CD4-positive, alpha-beta T cell (primary cell): Measurements from ENCODE around the gene S100A14. TPM values are rescaled to one million over a fixed set of nuclear protein-coding genes. Genes with fewer than 3 reads are reported as not detected.
A peak's percentile ranks its signal among the peaks of the same experiment; 100 is the strongest.

Experiments
- ATAC-seq: fragments of 200-7000 bp; cut with Tn5 transposase; one replicate; pipeline ENCODE4 v1.10.0; 2022; ENCODE audit warnings: mild to moderate bottlenecking; ENCODE audit not compliant: poor library complexity
- CTCF ChIA-PET: fragments of 350-600 bp; sonication (Branson Sonifier 250); formaldehyde crosslinking; loops from one replicate; lab custom pipeline; 2021; ENCODE audit warnings: antibody characterized with exemption, inconsistent platforms; lab: Charles Lee
- POLR2A ChIA-PET: fragments of 350-600 bp; sonication (Branson Sonifier 250); formaldehyde crosslinking; loops from one replicate; lab custom pipeline; 2021; ENCODE audit warnings: antibody characterized with exemption, inconsistent platforms; lab: Charles Lee
- DNase-seq, 14 experiments: peaks; one replicate each; pipeline ENCODE4 v3.0.0-alpha.2; 2013 to 2020; ENCODE audit warnings: mixed read lengths in 2 of 14
- H3K27ac ChIP-seq, 2 donors: one replicate each; pipeline versions ENCODE4 v1.5.1 to v1.7.0; 2013; ENCODE audit warnings: low read length in 2 of 2, low read depth in 1 of 2, mild to moderate bottlenecking in 1 of 2
- H3K27me3 ChIP-seq, 2 experiments: 1 replicate in 1 of 2; 2 replicates in 1 of 2; pipeline versions ENCODE4 v1.6.1 to v1.7.0; 2013; ENCODE audit warnings: low read length in 2 of 2, control low read depth in 1 of 2, mild to moderate bottlenecking in 1 of 2, moderate library complexity in 1 of 2; ENCODE audit not compliant: insufficient read depth in 2 of 2, control insufficient read depth in 1 of 2
- H3K36me3 ChIP-seq: one replicate; pipeline ENCODE4 v1.6.1; 2013; ENCODE audit warnings: low read length, control low read depth; ENCODE audit not compliant: insufficient read depth
- H3K4me1 ChIP-seq: one replicate; pipeline ENCODE4 v1.6.1; 2013; ENCODE audit warnings: low read length, control low read depth; ENCODE audit not compliant: insufficient read depth
- H3K4me3 ChIP-seq: one replicate; pipeline ENCODE4 v1.5.1; 2013; ENCODE audit warnings: mild to moderate bottlenecking, low read length, moderate library complexity
- H3K9me3 ChIP-seq, 2 experiments: 1 replicate in 1 of 2; 2 replicates in 1 of 2; pipeline versions ENCODE4 v1.6.1 to v1.7.0; 2013; ENCODE audit warnings: low read length in 2 of 2, mild to moderate bottlenecking in 2 of 2, control low read depth in 1 of 2, moderate library complexity in 1 of 2; ENCODE audit not compliant: control insufficient read depth in 1 of 2, insufficient read depth in 1 of 2
- H3K27ac Mint-ChIP-seq: one replicate; pipeline ENCODE4 v1.8.0; 2020; ENCODE audit warnings: mixed read lengths
- H3K27me3 Mint-ChIP-seq: one replicate; pipeline ENCODE4 v1.8.0; 2021; ENCODE audit warnings: mixed read lengths
- H3K36me3 Mint-ChIP-seq: one replicate; pipeline ENCODE4 v1.8.0; 2021; ENCODE audit warnings: low read depth, mixed read lengths
- H3K4me1 Mint-ChIP-seq: one replicate; pipeline ENCODE4 v1.8.0; 2021; ENCODE audit warnings: low read depth, mixed read lengths
- H3K4me3 Mint-ChIP-seq: one replicate; pipeline ENCODE4 v1.8.0; 2020; ENCODE audit warnings: mild to moderate bottlenecking, mixed read lengths
- H3K9me3 Mint-ChIP-seq: one replicate; pipeline ENCODE4 v1.8.0; 2020; ENCODE audit warnings: mixed read lengths
- CTCF ChIP-seq: fragments of 200-600 bp; IDR thresholded peaks from one replicate; pipeline ENCODE4 v1.8.0; 2022; ENCODE audit warnings: antibody characterized with exemption, mild to moderate bottlenecking
- intact Hi-C, 2 experiments: fragments of 100-400 bp; cut with DNase I in 1 of 2; cut with micrococcal nuclease in 1 of 2; formaldehyde crosslinking; loops; one replicate each; pipeline versions ENCODE4 v1.15.1 to v1.9.0; 2023 to 2025; cut with DNase I, micrococcal nuclease
- total RNA-seq, 174 experiments: library from RNA in 2 of 174; stranded (reverse) in 2 of 174; gene quantifications; one replicate each; pipeline ENCODE4 v1.2.3 and lab custom pipeline; 2021 to 2026

The S100A14 gene
- total RNA-seq, 2 experiments from 2014 or later, result not detected

GRCh38 chr1:153565529-153566374, 50.4 kb downstream of the S100A14 start, which contains the start of gene S100A2:
S100A2 (minus strand) TSS chr1:153565844; CDS start chr1:153563877, 1,967 bp downstream.
- intact Hi-C loops, result loop anchor here in 1 of 2 experiments (1.0 to 2.0 kb wide), 2 partner anchors 19 to 32 kb away; no protein-coding TSS in a partner anchor
- Histone ChIP-seq H3K4me3 (no peak within 1 kb of the TSS), H3K9me3 (no peaks in the 10 kb centered on the region), H3K27me3 (no peaks in the 10 kb centered on the region), H3K36me3 (no peaks in the 10 kb centered on the region), H3K27ac (peak within 1 kb of the TSS; percentile 35 to 64), H3K4me1 (peaks cover 39% of the 10 kb centered on the region)
- CTCF ChIA-PET, result interaction anchor here (1.2 to 2.4 kb wide), 2 partner anchors 25 to 33 kb away, joined by 4 to 16 read pairs; partner anchors contain the start of gene S100A5
- peak in 10 of 14 experiments; percentile 18 to 77 (median 36) for DNase-seq
- TF ChIP-seq CTCF, result no peak
- Mint-ChIP-seq H3K36me3 (no peaks in the 10 kb centered on the region), H3K4me3 (peak within 1 kb of the TSS; percentile 72), H3K9me3 (no peaks in the 10 kb centered on the region), H3K4me1 (peaks cover 32% of the 10 kb centered on the region), H3K27ac (peak within 1 kb of the TSS; percentile 89), H3K27me3 (no peaks in the 10 kb centered on the region)
- peak; percentile 32 for ATAC-seq
- POLR2A ChIA-PET, result interaction anchor here (1.2 to 2.2 kb wide), 3 partner anchors 20 to 32 kb away, joined by 4 to 34 read pairs (median 14); partner anchors contain the start of genes S100A4, S100A5 and S100A6

Other genes starting within 250 kb of the S100A14 start
- gene S100A12, start 240.7 kb downstream of the S100A14 start, total RNA-seq, result 1 to 10 TPM; 4.0 to 5.5 TPM
- gene S100A8, start 225.3 kb downstream of the S100A14 start, total RNA-seq, result 10 to 100 TPM; 21.0 to 23.8 TPM
- gene S100A7A, start 199.8 kb downstream of the S100A14 start, total RNA-seq, result not detected
- gene S100A7, start 155.7 kb downstream of the S100A14 start, total RNA-seq, result not detected
- 100 to 1,000 TPM; 172 to 175 TPM for gene S100A6, start 80.3 kb downstream of the S100A14 start, total RNA-seq
- 1 to 10 TPM in 1 of 2 experiments, under 1 TPM in 1; 0.80 to 1.3 TPM for gene S100A5, start 75.4 kb downstream of the S100A14 start, total RNA-seq
- 100 to 1,000 TPM; 297 to 299 TPM for gene S100A4, start 70.5 kb downstream of the S100A14 start, total RNA-seq
- not detected for gene S100A3, start 67.1 kb downstream of the S100A14 start, total RNA-seq
- not detected for gene S100A2, start 50.5 kb downstream of the S100A14 start, total RNA-seq
- gene S100A16, start 3.2 kb downstream of the S100A14 start, total RNA-seq, result not detected
- 1 to 10 TPM; 2.1 to 2.8 TPM for gene S100A13, start 11.2 kb upstream of the S100A14 start, total RNA-seq
- not detected for gene S100A1, start 12.1 kb upstream of the S100A14 start, total RNA-seq
- 100 to 1,000 TPM in 1 of 2 experiments, 10 to 100 TPM in 1; 97.1 to 102 TPM for gene CHTOP, start 17.7 kb upstream of the S100A14 start, total RNA-seq
- 1 to 10 TPM; 7.2 to 7.3 TPM for gene SNAPIN, start 42.4 kb upstream of the S100A14 start, total RNA-seq
- gene ILF2, start 54.7 kb upstream of the S100A14 start, total RNA-seq, result 100 to 1,000 TPM; 140 to 147 TPM
- not detected for gene NPR1, start 62.4 kb upstream of the S100A14 start, total RNA-seq
- gene INTS3, start 111.7 kb upstream of the S100A14 start, total RNA-seq, result 10 to 100 TPM; 24.9 to 27.4 TPM
- gene SLC27A3, start 159.1 kb upstream of the S100A14 start, total RNA-seq, result 1 to 10 TPM; 3.8 to 4.4 TPM